RWPE1 (cell line): ENCODE data around the gene MARVELD3.

Experiments
- CTCF ChIA-PET: fragments of 350-600 bp; sonication (Branson Sonifier 250); formaldehyde crosslinking; extraction: SDS; loops from one replicate; lab custom pipeline; 2021; lab: Yijun Ruan, JAX
- POLR2A ChIA-PET: fragments of 400-600 bp; formaldehyde crosslinking; extraction: SDS; loops from one replicate; lab custom pipeline; 2020; ENCODE audit warnings: antibody characterized with exemption; ENCODE audit not compliant: low non-redundant PET; lab: Yijun Ruan, JAX
- DNase-seq: peaks from one replicate; pipeline ENCODE4 v3.0.0; 2012; ENCODE audit warnings: low spot score
- H3K27ac ChIP-seq: fragments of 450-650 bp; 2 replicates; pipeline ENCODE4 v1.5.1; 2017
- TF ChIP-seq, protein P1 (sequence below): fragments of 450-650 bp; conservative IDR thresholded peaks from 2 replicates; pipeline ENCODE4 v1.5.1; 2017; ENCODE audit warnings: low read depth, mild to moderate bottlenecking

Gene MARVELD3

DNA sequence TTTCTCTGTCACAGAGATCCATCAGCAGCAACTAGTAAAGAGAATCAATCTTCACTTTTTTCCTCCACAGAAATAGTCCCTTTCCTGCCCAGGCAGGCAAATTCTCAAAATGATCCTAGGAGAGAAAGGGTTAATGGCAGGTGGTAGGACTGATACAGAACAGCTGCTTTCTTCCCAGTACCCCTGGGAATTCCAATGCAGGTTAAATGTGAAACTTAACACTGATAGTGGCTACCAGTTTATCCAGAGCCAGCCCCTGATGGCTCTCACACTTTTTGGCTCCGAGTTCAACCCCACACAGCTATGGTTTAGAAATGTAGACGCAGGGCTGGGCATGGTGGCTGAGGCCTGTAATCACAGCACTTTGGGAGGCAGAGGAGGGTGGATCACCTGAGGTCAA, 22.2 kb downstream of the MARVELD3 start:
- TF ChIP-seq, protein P1, sequence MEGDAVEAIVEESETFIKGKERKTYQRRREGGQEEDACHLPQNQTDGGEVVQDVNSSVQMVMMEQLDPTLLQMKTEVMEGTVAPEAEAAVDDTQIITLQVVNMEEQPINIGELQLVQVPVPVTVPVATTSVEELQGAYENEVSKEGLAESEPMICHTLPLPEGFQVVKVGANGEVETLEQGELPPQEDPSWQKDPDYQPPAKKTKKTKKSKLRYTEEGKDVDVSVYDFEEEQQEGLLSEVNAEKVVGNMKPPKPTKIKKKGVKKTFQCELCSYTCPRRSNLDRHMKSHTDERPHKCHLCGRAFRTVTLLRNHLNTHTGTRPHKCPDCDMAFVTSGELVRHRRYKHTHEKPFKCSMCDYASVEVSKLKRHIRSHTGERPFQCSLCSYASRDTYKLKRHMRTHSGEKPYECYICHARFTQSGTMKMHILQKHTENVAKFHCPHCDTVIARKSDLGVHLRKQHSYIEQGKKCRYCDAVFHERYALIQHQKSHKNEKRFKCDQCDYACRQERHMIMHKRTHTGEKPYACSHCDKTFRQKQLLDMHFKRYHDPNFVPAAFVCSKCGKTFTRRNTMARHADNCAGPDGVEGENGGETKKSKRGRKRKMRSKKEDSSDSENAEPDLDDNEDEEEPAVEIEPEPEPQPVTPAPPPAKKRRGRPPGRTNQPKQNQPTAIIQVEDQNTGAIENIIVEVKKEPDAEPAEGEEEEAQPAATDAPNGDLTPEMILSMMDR: no peak
- no peak overlapping the region for H3K27ac ChIP-seq
- no peak for DNase-seq
- ChIA-PET POLR2A (no interaction called here), CTCF (no interaction called here)

DNA sequence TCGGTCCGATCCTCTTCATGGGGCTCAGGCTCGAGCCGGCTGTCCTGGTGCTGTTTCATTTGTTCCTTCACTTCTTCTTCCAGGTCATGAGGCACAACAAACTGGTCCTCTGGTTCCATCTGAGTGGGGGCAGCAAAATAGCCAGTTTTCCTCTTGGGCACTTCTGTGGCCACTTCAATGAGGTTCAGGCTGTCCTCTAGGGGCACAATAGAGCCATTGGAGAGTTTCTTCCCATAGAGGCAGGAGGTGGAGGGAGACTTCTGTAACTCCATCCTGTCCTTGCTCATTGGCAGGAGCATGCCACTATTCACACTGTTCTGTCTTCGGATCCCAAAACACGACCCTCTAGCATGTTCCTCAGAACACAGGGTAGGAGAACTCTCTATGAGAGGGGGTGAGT, 22.9 kb downstream of the MARVELD3 start:
- POLR2A ChIA-PET: no interaction called here
- TF ChIP-seq, protein P1: no peak
- no peak for DNase-seq
- CTCF ChIA-PET: no interaction called here
- no peak overlapping the region for H3K27ac ChIP-seq

DNA sequence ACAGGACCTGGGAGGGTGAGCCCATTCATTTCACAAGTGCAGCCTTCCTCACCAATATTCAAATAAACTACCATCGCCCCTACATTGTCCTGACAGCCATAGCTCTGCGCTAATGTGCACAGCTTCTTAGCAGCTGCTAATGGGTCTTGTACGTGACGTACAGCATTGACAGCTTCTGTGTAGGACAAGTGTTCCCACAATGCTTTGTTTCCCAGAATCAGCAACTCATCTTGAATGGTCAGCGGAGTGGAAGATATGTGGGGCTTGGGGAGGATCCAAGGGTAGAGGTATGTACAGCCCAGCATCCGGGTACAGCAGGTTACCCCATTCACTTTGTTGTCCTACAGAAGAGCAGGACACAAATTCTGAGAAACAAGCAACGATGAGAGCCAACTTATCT, 23.7 kb downstream of the MARVELD3 start:
- TF ChIP-seq, protein P1: no peak
- ChIA-PET CTCF (no interaction called here), POLR2A (no interaction called here)
- no peak overlapping the region for H3K27ac ChIP-seq
- DNase-seq: no peak

DNA sequence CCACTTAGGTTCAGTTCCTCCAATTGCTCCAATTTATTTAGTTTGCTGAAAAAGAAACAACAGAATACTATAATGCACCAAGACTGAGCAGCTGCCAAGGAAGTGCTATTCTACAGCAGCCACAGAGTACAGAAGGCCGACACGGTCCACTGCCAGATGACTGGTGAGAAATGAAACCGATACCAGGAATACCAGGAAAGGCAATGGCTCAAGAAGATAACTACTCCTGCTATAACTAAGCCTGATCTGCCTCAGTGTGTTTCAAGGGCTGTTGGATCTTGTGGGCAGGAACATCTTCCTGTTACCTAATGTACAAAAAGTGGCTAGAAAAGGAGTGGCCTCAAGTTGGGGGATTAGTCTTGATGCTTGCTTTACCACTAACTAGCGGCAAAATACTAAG, 32.8 kb downstream of the MARVELD3 start:
- CTCF ChIA-PET: no interaction called here
- no peak overlapping the region for H3K27ac ChIP-seq
- POLR2A ChIA-PET: no interaction called here

DNA sequence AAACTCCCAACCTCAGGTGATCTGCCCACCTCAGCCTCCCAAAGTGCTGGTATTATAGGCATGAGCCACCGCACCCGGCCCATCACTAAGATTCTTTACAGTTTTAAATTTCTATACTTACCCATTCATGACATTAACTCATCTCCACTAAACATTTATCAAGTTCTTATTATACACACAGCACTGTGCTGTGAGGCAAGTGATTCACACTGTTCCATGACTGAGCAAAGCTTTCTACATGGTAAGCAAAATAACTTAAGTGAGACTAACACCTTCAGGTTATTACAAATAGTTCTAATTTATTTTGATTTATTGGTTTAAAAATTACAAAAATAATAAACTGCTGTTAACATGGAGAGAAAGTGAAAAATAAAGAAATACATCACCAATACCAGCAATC, 33.5 kb downstream of the MARVELD3 start:
- TF ChIP-seq, protein P1: no peak
- ChIA-PET CTCF (no interaction called here), POLR2A (no interaction called here)
- H3K27ac ChIP-seq: no peak overlapping the region
- no peak for DNase-seq

More for the DNA sequence above, 32.8 kb downstream of the MARVELD3 start:
- TF ChIP-seq, protein P1: no peak
- DNase-seq: no peak

DNA sequence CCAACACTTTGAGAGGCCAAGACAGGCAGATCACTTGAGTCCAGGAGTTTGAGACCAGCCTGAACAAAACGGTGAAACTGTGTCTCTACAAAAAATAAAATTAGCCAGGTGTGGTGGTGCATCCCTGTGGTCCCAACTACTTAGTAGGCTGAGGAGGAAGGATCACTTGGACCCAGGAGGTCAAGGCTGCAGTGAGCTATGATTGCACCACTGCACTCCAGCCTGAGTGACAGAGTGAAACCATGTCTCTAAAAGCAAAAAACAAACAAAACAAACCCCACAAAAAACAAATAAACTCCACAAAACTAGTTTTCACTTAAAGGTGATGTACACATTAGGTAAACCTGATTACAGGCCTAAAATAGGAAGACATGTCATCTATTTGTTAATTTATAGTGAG, 40.3 kb downstream of the MARVELD3 start:
- ChIA-PET CTCF (no interaction called here), POLR2A (no interaction called here)
- no peak for DNase-seq
- H3K27ac ChIP-seq: no peak overlapping the region
- TF ChIP-seq, protein P1: no peak
